IMR-90 (cell line): ENCODE results near the gene ATP2C2. TPM values are rescaled to one million over a fixed set of nuclear protein-coding genes. Genes with fewer than 3 reads are reported as not detected.
A peak's percentile ranks its signal among the peaks of the same experiment; 100 is the strongest.

Experiments used
- ATAC-seq: fragments of 200-7000 bp; cut with Tn5 transposase; 2 replicates; pipeline ENCODE4 v1.9.1; 2020; ENCODE audit warnings: low read depth, mild to moderate bottlenecking, moderate library complexity
- BruUV-seq: library from RNA; stranded (reverse); fragments of 400-500 nt; replicated peaks from 2 replicates; lab custom pipeline; 2021; lab: Mats Ljungman, UMichigan
- CTCF ChIA-PET: fragments of 300-600 bp; formaldehyde crosslinking; extraction: SDS; loops from one replicate; lab custom pipeline; 2021; ENCODE audit warnings: antibody characterized with exemption; lab: Yijun Ruan, JAX
- POLR2A ChIA-PET: fragments of 300-600 bp; sonication (Branson Sonifier 250); formaldehyde crosslinking; loops from one replicate; lab custom pipeline; 2022; ENCODE audit warnings: antibody characterized with exemption; ENCODE audit not compliant: unreplicated experiment; lab: Charles Lee
- DNase-seq: peaks from one replicate; pipeline ENCODE4 v3.0.0; 2013
- H2AFZ ChIP-seq: replicated peaks from 2 replicates; pipeline ENCODE3; 2013; ENCODE audit warnings: low read length, mild to moderate bottlenecking; ENCODE audit not compliant: poor library complexity
- H2AK5ac ChIP-seq: 2 replicates; pipeline ENCODE4 v1.6.1; 2013; ENCODE audit warnings: low read depth, low read length, inconsistent platforms
- H2AK9ac ChIP-seq: replicated peaks from 2 replicates; pipeline ENCODE3; 2013; ENCODE audit warnings: mild to moderate bottlenecking, low read depth, low read length, moderate library complexity; ENCODE audit not compliant: poor library complexity
- H2BK120ac ChIP-seq: 2 replicates; pipeline ENCODE4 v1.6.1; 2013; ENCODE audit warnings: low read depth, low read length, inconsistent platforms
- H2BK15ac ChIP-seq: 3 replicates; pipeline ENCODE4 v1.6.1; 2013; ENCODE audit warnings: low read depth, low read length, inconsistent platforms
- H2BK20ac ChIP-seq: 2 replicates; pipeline ENCODE4 v1.6.1; 2013; ENCODE audit warnings: low read depth, mild to moderate bottlenecking, inconsistent platforms, low read length, moderate library complexity
- H2BK5ac ChIP-seq: 2 replicates; pipeline ENCODE4 v1.6.1; 2013; ENCODE audit warnings: mild to moderate bottlenecking, low read depth, low read length, inconsistent platforms; ENCODE audit not compliant: poor library complexity, severe bottlenecking
- H3K14ac ChIP-seq: replicated peaks from 2 replicates; pipeline ENCODE4 v1.6.1; 2013; ENCODE audit warnings: low read depth, low read length, inconsistent platforms
- H3K18ac ChIP-seq: 2 replicates; pipeline ENCODE4 v1.6.1; 2013; ENCODE audit warnings: low read depth, low read length, control low read depth
- H3K23ac ChIP-seq: 2 replicates; pipeline ENCODE4 v1.6.1; 2013; ENCODE audit warnings: low read depth, low read length, inconsistent platforms
- H3K27ac ChIP-seq: 2 replicates; pipeline ENCODE4 v1.5.1; 2013; ENCODE audit warnings: mild to moderate bottlenecking, control low read depth, low read length; ENCODE audit not compliant: insufficient read depth
- H3K27me3 ChIP-seq: 2 replicates; pipeline ENCODE4 v1.6.1; 2013; ENCODE audit warnings: low read length; ENCODE audit not compliant: control insufficient read depth, insufficient read depth
- H3K36me3 ChIP-seq: 2 replicates; pipeline ENCODE4 v1.6.1; 2013; ENCODE audit warnings: low read length, mixed read lengths; ENCODE audit not compliant: control insufficient read depth, insufficient read depth
- H3K4ac ChIP-seq: 2 replicates; pipeline ENCODE4 v1.6.1; 2013; ENCODE audit warnings: low read depth, low read length, inconsistent platforms
- H3K4me1 ChIP-seq: 2 replicates; pipeline ENCODE4 v1.6.1; 2013; ENCODE audit warnings: low read length, mixed read lengths; ENCODE audit not compliant: control insufficient read depth, insufficient read depth
- H3K4me2 ChIP-seq: 2 replicates; pipeline ENCODE4 v1.6.1; 2013; ENCODE audit warnings: low read depth, mild to moderate bottlenecking, control low read depth, low read length, moderate library complexity
- H3K4me3 ChIP-seq: 2 replicates; pipeline ENCODE4 v1.5.1; 2013; ENCODE audit warnings: low read depth, mild to moderate bottlenecking, control low read depth, low read length, moderate library complexity; ENCODE audit not compliant: insufficient read depth
- H3K56ac ChIP-seq: 2 replicates; pipeline ENCODE4 v1.6.1; 2013; ENCODE audit warnings: low read length, inconsistent platforms; ENCODE audit not compliant: insufficient read depth; ENCODE audit errors: extremely low read depth
- H3K79me1 ChIP-seq, 2 experiments: 2 replicates each; pipeline ENCODE4 v1.6.1; 2013; ENCODE audit warnings: low read length in 2 of 2, inconsistent platforms in 1 of 2, low read depth in 1 of 2
- H3K9ac ChIP-seq: 2 replicates; pipeline ENCODE4 v1.6.1; 2013; ENCODE audit warnings: low read depth, low read length, control low read depth
- H3K9me1 ChIP-seq: 2 replicates; pipeline ENCODE4 v1.6.1; 2013; ENCODE audit warnings: low read length, inconsistent platforms; ENCODE audit not compliant: insufficient read depth
- H3K9me3 ChIP-seq: 2 replicates; pipeline ENCODE4 v1.6.1; 2013; ENCODE audit warnings: low read length; ENCODE audit not compliant: control insufficient read depth, insufficient read depth
- H4K20me1 ChIP-seq: 2 replicates; pipeline ENCODE4 v1.6.1; 2013; ENCODE audit warnings: low read length, inconsistent platforms; ENCODE audit not compliant: insufficient read depth
- H4K5ac ChIP-seq: 2 replicates; pipeline ENCODE4 v1.6.1; 2013; ENCODE audit warnings: mild to moderate bottlenecking, low read depth, low read length, control low read depth
- H4K8ac ChIP-seq, 2 experiments: 2 replicates each; pipeline ENCODE4 v1.6.1; 2013; ENCODE audit warnings: low read depth in 2 of 2, low read length in 2 of 2, control low read depth in 1 of 2, inconsistent platforms in 1 of 2
- H4K91ac ChIP-seq: 2 replicates; pipeline ENCODE4 v1.6.1; 2013; ENCODE audit warnings: low read depth, low read length, inconsistent platforms; ENCODE audit not compliant: insufficient read depth
- BHLHE40 ChIP-seq: fragments of 150-350 bp; IDR thresholded peaks from 2 replicates; pipeline ENCODE4 v1.6.1; 2016; ENCODE audit warnings: mild to moderate bottlenecking, low read depth, low read length
- CEBPB ChIP-seq: IDR thresholded peaks from 2 replicates; pipeline ENCODE4 v1.6.1; 2012; ENCODE audit warnings: low read depth, low read length, improper control_type of control experiment
- CHD1 ChIP-seq: IDR thresholded peaks from 2 replicates; pipeline ENCODE4 v1.6.1; 2012; ENCODE audit warnings: low read depth, low read length, improper control_type of control experiment
- ELK1 ChIP-seq: fragments of 150-350 bp; IDR thresholded peaks from 2 replicates; pipeline ENCODE4 v1.6.1; 2016; ENCODE audit warnings: low read depth, mild to moderate bottlenecking, low read length, moderate library complexity, borderline replicate concordance
- FOS ChIP-seq: fragments of 150-350 bp; IDR thresholded peaks from 2 replicates; pipeline ENCODE4 v1.6.1; 2016; ENCODE audit warnings: low read depth, low read length
- MAFK ChIP-seq: IDR thresholded peaks from 2 replicates; pipeline ENCODE4 v1.6.1; 2012; ENCODE audit warnings: low read depth, low read length, improper control_type of control experiment
- RAD21 ChIP-seq: IDR thresholded peaks from 2 replicates; pipeline ENCODE4 v1.6.1; 2012; ENCODE audit warnings: low read length, improper control_type of control experiment
- RCOR1 ChIP-seq: IDR thresholded peaks from 2 replicates; pipeline ENCODE4 v1.6.1; 2012; ENCODE audit warnings: mild to moderate bottlenecking, low read length, improper control_type of control experiment; ENCODE audit not compliant: insufficient replicate concordance
- RFX5 ChIP-seq: IDR thresholded peaks from 2 replicates; pipeline ENCODE4 v1.8.0; 2012; ENCODE audit warnings: low read depth, mild to moderate bottlenecking, low read length, moderate library complexity
- SMC3 ChIP-seq: fragments of 150-350 bp; IDR thresholded peaks from 2 replicates; pipeline ENCODE4 v1.6.1; 2016; ENCODE audit warnings: low read depth, mild to moderate bottlenecking, antibody characterized with exemption, low read length, moderate library complexity
- WGBS, 2 experiments: methylation state at CpG; one replicate each; pipeline versions ENCODE4 v1.1.5 to v1.1.7; 2013; ENCODE audit warnings: missing lambda C conversion rate in 2 of 2; ENCODE audit not compliant: insufficient read length in 1 of 2; ENCODE audit errors: extremely low coverage in 2 of 2; 5-methylcytosine and 5-hydroxymethylcytosine counted together
- dilution Hi-C: fragments of 300-500 bp; cut with HindIII; formaldehyde crosslinking; loops from one replicate; pipeline ENCODE4 v1.14.3; 2018; ENCODE audit warnings: low sequenced_read_pairs; ENCODE audit not compliant: unreplicated experiment
- in situ Hi-C: fragments of 300-500 bp; cut with MboI; formaldehyde crosslinking; loops from 3 replicates; pipeline ENCODE4 v1.14.3; 2019; ENCODE audit warnings: low sequenced_read_pairs, inconsistent platforms, mixed read lengths
- intact Hi-C: fragments of 100-400 bp; cut with micrococcal nuclease; formaldehyde crosslinking; loops from 2 replicates; pipeline ENCODE4 v1.10.0; 2022
- polyA plus RNA-seq, 3 experiments: library from polyadenylated mRNA; depleted of rRNA; stranded (reverse); fragments of >200 nt; gene quantifications; 2 replicates each; pipeline ENCODE4 v1.2.3, GENCODE V29; 2012; ENCODE audit warnings: low replicate concordance in 1 of 3
- total RNA-seq: library from RNA; depleted of rRNA; stranded (reverse); fragments of >200 nt; gene quantifications from 2 replicates; pipeline ENCODE4 v1.2.3, GENCODE V29; 2012
- TF ChIP-seq, protein P1 (sequence below): fragments of 150-350 bp; IDR thresholded peaks from 2 replicates; pipeline ENCODE4 v1.6.1; 2017; ENCODE audit warnings: mild to moderate bottlenecking, antibody characterized with exemption, low read length, low read depth

Gene ATP2C2
- total and polyA plus RNA-seq, 2 of the 4 experiments (the other 2 are of a cell fraction) = not detected

GRCh38 chr16:84509032-84509950 lies 141.0 kb downstream of the ATP2C2 start:
- no peaks in the 10 kb centered on the region for H3K9me3 ChIP-seq
- H4K91ac ChIP-seq = no peak overlapping the region
- intact Hi-C loops (no loop called here), dilution Hi-C loops (no loop called here), in situ Hi-C loops (no loop called here)
- no peak overlapping the region for H3K56ac ChIP-seq
- no peak overlapping the region for H2AK9ac ChIP-seq
- no peak overlapping the region for H3K9ac ChIP-seq
- no peaks in the 10 kb centered on the region for H3K27me3 ChIP-seq
- BruUV-seq = no TSS peak
- ChIA-PET POLR2A (no interaction called here), CTCF (no interaction called here)
- TF ChIP-seq RFX5 (no peak), CEBPB (no peak), FOS (no peak), RAD21 (no peak), ELK1 (no peak), BHLHE40 (no peak), SMC3 (no peak), CHD1 (no peak), MAFK (no peak), RCOR1 (no peak)
- TF ChIP-seq, protein P1, sequence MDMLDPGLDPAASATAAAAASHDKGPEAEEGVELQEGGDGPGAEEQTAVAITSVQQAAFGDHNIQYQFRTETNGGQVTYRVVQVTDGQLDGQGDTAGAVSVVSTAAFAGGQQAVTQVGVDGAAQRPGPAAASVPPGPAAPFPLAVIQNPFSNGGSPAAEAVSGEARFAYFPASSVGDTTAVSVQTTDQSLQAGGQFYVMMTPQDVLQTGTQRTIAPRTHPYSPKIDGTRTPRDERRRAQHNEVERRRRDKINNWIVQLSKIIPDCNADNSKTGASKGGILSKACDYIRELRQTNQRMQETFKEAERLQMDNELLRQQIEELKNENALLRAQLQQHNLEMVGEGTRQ = no peak
- peaks cover 14% of the 10 kb centered on the region for H3K4me1 ChIP-seq
- no peak overlapping the region for H4K5ac ChIP-seq
- H2BK20ac ChIP-seq = no peak overlapping the region; the same call in none of the 2 replicates
- no peak overlapping the region for H4K8ac ChIP-seq
- H2AK5ac ChIP-seq = peak overlapping the region; percentile 53; the same call in 1 of the 2 replicates
- ATAC-seq (no peak), DNase-seq (no peak)
- H3K14ac ChIP-seq = no peak overlapping the region
- no peak overlapping the region for H2BK120ac ChIP-seq
- H3K79me1 ChIP-seq = peaks cover 0 to 24% of the 10 kb centered on the region in 2 experiments; a peak in 2 of 4 replicates
- H3K18ac ChIP-seq = no peak overlapping the region
- no peak overlapping the region for H3K4me2 ChIP-seq
- H2AFZ ChIP-seq = no peak overlapping the region
- H2BK15ac ChIP-seq = no peak overlapping the region
- H3K9me1 ChIP-seq = peaks cover 6% of the 10 kb centered on the region; the same call in 1 of the 2 replicates
- no peak overlapping the region for H3K4me3 ChIP-seq
- H2BK5ac ChIP-seq = no peak overlapping the region
- no peaks in the 10 kb centered on the region for H3K36me3 ChIP-seq
- no peak overlapping the region for H3K23ac ChIP-seq
- H3K27ac ChIP-seq = no peak overlapping the region
- 88% methylated on average over 5 of the region's 20 CpGs; no CpG with 5 or more reads in 1 of the 2 experiments for WGBS, 2 experiments
- no peak overlapping the region for H3K4ac ChIP-seq
- H4K20me1 ChIP-seq = no peaks in the 10 kb centered on the region
